ENCODE measurements around the gene TGM6. TPM values are rescaled to one million over a fixed set of nuclear protein-coding genes. Genes with fewer than 3 reads are reported as not detected.

TGM6 gene
- total RNA-seq, 4 donors from 2014 or later = not detected

DNA sequence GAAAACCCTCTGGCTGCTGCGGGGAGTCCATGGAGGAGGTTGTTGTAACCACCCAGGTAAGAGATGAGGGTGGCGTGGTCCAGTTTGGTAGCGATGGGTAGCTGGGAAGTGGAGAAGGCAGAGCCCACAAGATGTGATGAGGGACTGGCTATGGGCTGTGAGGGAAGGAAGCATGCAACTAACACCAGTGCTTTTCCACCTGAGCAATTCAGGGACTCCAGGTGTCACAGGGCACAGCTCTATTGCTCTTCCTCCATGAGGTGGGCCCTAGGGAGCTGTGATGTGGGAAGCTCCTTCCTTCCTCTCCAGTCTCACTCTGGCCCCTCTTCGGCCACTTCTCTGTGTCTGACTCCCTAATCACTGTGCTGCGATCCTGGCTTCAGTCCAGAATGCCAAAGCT lies 32.4 kb upstream of the TGM6 start:
- Histone ChIP-seq H3K4me1 (no peaks in the 10 kb centered on the region), H3K27me3 (no peaks in the 10 kb centered on the region), H3K27ac (no peak overlapping the region), H3K36me3 (no peaks in the 10 kb centered on the region), H3K9me3 (no peaks in the 10 kb centered on the region), H3K4me3 (replicated peaks in 1 of 3) (no peak overlapping the region)
- 80 to 90% methylated on average over 5 of the region's 5 CpGs for WGBS, 2 donors
- intact Hi-C loops (cut with DNase I) = no loop called here
- no peak for TF ChIP-seq POLR2A (IDR thresholded peaks at IDR 0.05)
- TF ChIP-seq, protein P1, sequence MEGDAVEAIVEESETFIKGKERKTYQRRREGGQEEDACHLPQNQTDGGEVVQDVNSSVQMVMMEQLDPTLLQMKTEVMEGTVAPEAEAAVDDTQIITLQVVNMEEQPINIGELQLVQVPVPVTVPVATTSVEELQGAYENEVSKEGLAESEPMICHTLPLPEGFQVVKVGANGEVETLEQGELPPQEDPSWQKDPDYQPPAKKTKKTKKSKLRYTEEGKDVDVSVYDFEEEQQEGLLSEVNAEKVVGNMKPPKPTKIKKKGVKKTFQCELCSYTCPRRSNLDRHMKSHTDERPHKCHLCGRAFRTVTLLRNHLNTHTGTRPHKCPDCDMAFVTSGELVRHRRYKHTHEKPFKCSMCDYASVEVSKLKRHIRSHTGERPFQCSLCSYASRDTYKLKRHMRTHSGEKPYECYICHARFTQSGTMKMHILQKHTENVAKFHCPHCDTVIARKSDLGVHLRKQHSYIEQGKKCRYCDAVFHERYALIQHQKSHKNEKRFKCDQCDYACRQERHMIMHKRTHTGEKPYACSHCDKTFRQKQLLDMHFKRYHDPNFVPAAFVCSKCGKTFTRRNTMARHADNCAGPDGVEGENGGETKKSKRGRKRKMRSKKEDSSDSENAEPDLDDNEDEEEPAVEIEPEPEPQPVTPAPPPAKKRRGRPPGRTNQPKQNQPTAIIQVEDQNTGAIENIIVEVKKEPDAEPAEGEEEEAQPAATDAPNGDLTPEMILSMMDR (IDR thresholded peaks at IDR 0.05) = no peak
- no peak for DNase-seq

DNA sequence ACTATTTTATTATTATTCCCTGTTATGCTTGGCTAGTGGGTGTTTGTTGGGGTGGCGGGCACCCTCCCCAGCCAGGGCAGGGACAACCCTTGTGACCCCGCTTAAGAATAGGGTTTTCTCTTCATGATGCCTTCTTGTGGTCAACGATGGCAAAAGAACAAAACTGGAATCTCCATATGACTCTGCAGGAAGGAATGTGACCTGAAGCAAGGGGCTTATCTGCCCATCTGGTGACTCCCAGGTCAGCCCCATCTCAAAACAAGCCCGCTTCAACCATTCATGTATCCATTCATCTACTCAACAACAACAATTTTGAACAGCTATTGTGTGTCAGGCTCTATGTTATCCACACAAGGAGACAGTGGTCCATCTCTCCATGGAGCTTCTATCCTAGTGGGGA lies 30.9 kb upstream of the TGM6 start:
- TF ChIP-seq, protein P1 (IDR thresholded peaks at IDR 0.05) = no peak
- TF ChIP-seq POLR2A (IDR thresholded peaks at IDR 0.05) = no peak
- no peak for DNase-seq
- no peak overlapping the region for H3K4me3 ChIP-seq (replicated peaks in 1 of 3)
- no peaks in the 10 kb centered on the region for H3K9me3 ChIP-seq
- H3K36me3 ChIP-seq = no peaks in the 10 kb centered on the region
- H3K27ac ChIP-seq = no peak overlapping the region
- no peaks in the 10 kb centered on the region for H3K4me1 ChIP-seq
- 57 to 58% methylated on average over 4 of the region's 4 CpGs for WGBS, 2 donors
- no peaks in the 10 kb centered on the region for H3K27me3 ChIP-seq
- intact Hi-C loops (cut with DNase I) = no loop called here

DNA sequence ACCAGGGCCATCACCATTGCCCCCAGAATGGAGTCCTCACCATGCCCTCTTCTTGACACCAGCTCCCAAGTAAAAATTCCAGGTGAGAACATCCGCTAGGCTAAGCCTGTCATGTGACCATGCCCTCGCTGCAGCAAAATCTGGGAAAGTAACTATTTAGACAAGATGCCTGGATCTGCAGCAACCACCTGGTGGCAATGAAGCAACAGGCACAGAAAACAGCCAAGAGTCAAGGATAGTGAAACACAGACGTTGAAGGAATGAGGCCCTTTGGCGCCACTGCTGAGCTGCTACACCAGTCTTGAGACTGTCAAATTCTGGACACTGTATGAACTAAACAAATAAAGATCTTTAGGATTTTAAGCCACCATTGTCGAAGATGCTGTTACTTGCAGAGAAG lies 30.1 kb upstream of the TGM6 start:
- WGBS, 2 donors = 71 to 81% methylated on average over 5 of the region's 5 CpGs

DNA sequence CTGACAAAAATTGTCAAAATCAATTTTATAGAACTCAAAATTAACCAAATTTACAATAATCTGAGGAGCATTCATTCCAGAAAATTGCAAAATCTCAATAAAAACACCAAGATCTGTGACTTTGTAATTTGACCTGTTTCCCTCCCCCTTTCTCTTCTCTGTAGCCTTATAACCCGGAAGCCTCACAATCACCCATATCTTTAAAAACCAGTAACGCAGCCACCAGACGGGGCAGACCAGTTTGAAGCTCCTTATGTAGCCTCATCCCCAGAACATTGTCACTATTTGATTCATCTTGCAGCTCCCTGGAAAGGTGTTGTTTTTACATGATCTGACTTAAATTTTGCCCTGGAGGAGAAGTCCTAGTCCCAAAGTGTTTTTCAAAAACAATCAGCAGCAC lies 27.5 kb upstream of the TGM6 start:
- intact Hi-C loops (cut with DNase I) = no loop called here
- DNase-seq = no peak
- 59 to 66% methylated on average over 3 of the region's 3 CpGs for WGBS, 2 donors

More for the DNA sequence above, 30.1 kb upstream of the TGM6 start:
- Histone ChIP-seq H3K4me1 (no peaks in the 10 kb centered on the region), H3K36me3 (no peaks in the 10 kb centered on the region), H3K27me3 (no peaks in the 10 kb centered on the region), H3K9me3 (no peaks in the 10 kb centered on the region), H3K4me3 (replicated peaks in 1 of 3) (no peak overlapping the region), H3K27ac (no peak overlapping the region)
- no peak for DNase-seq
- intact Hi-C loops (cut with DNase I) = no loop called here
- TF ChIP-seq POLR2A (IDR thresholded peaks at IDR 0.05) = no peak
- TF ChIP-seq, protein P1 (IDR thresholded peaks at IDR 0.05) = no peak

GRCh38 chr20:2357114-2357513 lies 23.6 kb upstream of the TGM6 start:
- 43 to 71% methylated on average over 2 of the region's 2 CpGs for WGBS, 2 donors
- no peak for DNase-seq
- Histone ChIP-seq H3K36me3 (no peaks in the 10 kb centered on the region), H3K27ac (no peak overlapping the region), H3K4me1 (no peaks in the 10 kb centered on the region), H3K4me3 (replicated peaks in 1 of 3) (no peak overlapping the region), H3K9me3 (no peaks in the 10 kb centered on the region), H3K27me3 (no peaks in the 10 kb centered on the region)
- TF ChIP-seq, protein P1 (IDR thresholded peaks at IDR 0.05) = no peak
- intact Hi-C loops (cut with DNase I) = no loop called here

More for the DNA sequence above, 27.5 kb upstream of the TGM6 start:
- Histone ChIP-seq H3K27me3 (no peaks in the 10 kb centered on the region), H3K27ac (no peak overlapping the region), H3K9me3 (no peaks in the 10 kb centered on the region), H3K4me1 (no peaks in the 10 kb centered on the region), H3K36me3 (no peaks in the 10 kb centered on the region), H3K4me3 (replicated peaks in 1 of 3) (no peak overlapping the region)
- TF ChIP-seq POLR2A (IDR thresholded peaks at IDR 0.05) = no peak

DNA sequence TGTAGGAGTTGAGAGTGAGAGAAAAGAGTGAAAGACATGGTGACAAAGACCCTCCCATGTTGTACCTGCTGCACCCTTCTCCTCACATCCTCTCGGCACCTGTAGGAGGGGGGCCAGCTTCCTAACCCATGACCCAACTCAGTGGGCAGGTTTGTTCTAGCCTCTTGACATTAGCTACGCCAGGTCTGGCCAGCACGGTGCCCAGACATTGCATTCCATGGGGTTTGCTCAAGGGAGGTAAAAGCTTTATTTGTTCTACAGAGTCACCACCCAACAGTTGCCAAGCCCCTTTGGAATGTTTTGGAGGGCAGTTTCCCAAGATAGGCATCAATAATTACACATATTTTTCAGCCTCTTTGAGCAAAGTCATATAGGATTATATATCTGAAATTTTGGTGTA lies 22.7 kb upstream of the TGM6 start:
- Histone ChIP-seq H3K4me3 (replicated peaks in 1 of 3) (no peak overlapping the region), H3K4me1 (no peaks in the 10 kb centered on the region), H3K27me3 (no peaks in the 10 kb centered on the region), H3K9me3 (no peaks in the 10 kb centered on the region), H3K27ac (no peak overlapping the region), H3K36me3 (no peaks in the 10 kb centered on the region)
- intact Hi-C loops (cut with DNase I) = no loop called here
- DNase-seq = no peak
- WGBS, 2 donors = 67 to 72% methylated on average over 3 of the region's 3 CpGs
- TF ChIP-seq, protein P1 (IDR thresholded peaks at IDR 0.05) = no peak
- no peak for TF ChIP-seq POLR2A (IDR thresholded peaks at IDR 0.05)
